GM06990 (cell line): Measurements from ENCODE around the gene TELO2.
A peak's percentile ranks its signal among the peaks of the same experiment; 100 is the strongest.
"Not testable (repeated sequence)": the region's sequence is repeated elsewhere in the genome, so short reads cannot be mapped to it uniquely, and the experiment has no call there.

Source experiments
- DNase-seq: peaks from one replicate; pipeline ENCODE4 v3.0.0-alpha.2; 2011; ENCODE audit not compliant: insufficient read length; ENCODE audit errors: extremely low read depth
- H3K27me3 ChIP-seq: replicated peaks from 2 replicates; pipeline ENCODE4 v1.6.0; 2011; ENCODE audit warnings: low read length; ENCODE audit not compliant: control insufficient read depth, insufficient read depth
- H3K36me3 ChIP-seq: 2 replicates; pipeline ENCODE4 v1.5.1; 2011; ENCODE audit warnings: low read length; ENCODE audit not compliant: control insufficient read depth, insufficient read depth
- H3K4me3 ChIP-seq: replicated peaks from 2 replicates; pipeline ENCODE4 v1.5.1; 2011; ENCODE audit warnings: low read depth, mild to moderate bottlenecking, control low read depth, low read length
- TF ChIP-seq, protein P1 (sequence below): IDR thresholded peaks from 2 replicates; pipeline ENCODE4 v1.5.1; 2011; ENCODE audit warnings: low read length, control low read depth, mild to moderate bottlenecking, inconsistent platforms; ENCODE audit not compliant: insufficient read depth, poor library complexity, severe bottlenecking

TELO2 gene

DNA sequence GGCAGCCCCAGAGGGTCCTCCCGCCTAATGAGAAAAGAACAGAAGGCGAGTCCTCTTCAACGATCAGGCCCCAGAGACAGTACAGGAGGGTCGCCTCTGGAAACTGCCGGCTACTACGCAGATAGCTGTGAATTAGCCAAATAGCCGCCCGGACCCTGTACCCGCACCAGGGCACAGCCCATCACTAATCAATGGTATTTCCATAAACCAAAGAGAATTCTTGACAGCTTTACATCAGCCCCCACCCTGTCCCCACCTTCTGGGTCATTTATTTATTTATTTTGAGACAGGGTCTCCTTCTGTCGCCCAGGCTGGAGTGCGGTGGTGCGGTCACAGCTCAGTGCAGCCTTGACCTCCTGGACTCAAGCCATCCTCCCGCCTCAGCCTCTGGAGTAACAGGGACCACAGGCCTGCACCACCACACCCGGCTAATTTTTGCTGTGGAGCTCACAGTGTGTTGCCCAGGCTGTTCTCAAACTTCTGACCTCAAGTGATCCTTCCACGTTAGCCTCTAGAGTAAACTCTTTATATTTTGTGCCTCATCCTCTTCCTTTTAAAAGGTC is 17.5 kb upstream of the TELO2 start:
- Histone ChIP-seq H3K36me3 (no peaks in the 10 kb centered on the region), H3K27me3 (no peaks in the 10 kb centered on the region), H3K4me3 (peak overlapping the region; percentile 83)
- no peak for DNase-seq
- TF ChIP-seq, protein P1, sequence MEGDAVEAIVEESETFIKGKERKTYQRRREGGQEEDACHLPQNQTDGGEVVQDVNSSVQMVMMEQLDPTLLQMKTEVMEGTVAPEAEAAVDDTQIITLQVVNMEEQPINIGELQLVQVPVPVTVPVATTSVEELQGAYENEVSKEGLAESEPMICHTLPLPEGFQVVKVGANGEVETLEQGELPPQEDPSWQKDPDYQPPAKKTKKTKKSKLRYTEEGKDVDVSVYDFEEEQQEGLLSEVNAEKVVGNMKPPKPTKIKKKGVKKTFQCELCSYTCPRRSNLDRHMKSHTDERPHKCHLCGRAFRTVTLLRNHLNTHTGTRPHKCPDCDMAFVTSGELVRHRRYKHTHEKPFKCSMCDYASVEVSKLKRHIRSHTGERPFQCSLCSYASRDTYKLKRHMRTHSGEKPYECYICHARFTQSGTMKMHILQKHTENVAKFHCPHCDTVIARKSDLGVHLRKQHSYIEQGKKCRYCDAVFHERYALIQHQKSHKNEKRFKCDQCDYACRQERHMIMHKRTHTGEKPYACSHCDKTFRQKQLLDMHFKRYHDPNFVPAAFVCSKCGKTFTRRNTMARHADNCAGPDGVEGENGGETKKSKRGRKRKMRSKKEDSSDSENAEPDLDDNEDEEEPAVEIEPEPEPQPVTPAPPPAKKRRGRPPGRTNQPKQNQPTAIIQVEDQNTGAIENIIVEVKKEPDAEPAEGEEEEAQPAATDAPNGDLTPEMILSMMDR, result no peak

DNA sequence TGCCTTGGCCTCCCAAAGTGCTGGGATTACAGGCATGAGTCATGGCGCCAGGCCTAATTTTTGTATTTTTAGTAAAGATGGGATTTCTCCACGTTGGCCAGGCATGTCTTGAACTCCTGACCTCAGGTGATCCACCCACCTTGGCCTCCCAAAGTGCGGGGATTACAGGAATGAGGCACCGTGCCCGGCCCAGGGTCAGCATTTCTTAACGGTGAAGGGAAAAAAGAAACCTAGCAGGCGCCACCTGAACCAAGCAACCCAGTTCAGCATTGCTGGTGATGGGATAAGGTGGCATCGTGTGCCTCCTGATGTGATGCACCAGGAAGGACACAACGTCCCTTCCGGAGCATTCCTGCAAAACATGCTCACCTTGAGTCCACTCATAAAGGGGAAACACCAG is 16.1 kb upstream of the TELO2 start:
- H3K4me3 ChIP-seq, result no peak overlapping the region

DNA sequence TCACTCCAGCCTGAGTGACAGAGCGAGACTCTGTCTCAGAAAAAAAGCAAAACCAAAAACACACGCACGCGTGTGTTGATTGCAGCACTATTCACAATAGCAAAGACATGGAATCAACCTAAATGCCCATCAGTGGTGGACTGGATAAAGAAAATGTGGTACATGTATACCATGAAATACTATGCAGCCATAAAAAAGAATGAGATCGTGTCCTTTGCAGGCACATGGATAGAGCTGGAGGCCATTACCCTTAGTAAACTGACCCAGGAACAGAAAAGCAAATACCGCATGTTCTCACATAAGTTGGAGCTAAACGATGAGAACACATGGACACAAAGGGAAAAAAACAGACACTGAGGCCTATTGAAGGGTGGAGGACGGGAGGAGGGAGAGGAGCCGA is 14.2 kb upstream of the TELO2 start:
- not testable (repeated sequence) for H3K4me3 ChIP-seq, H3K27me3 ChIP-seq, DNase-seq, H3K36me3 ChIP-seq

More for the DNA sequence above, 16.1 kb upstream of the TELO2 start:
- TF ChIP-seq, protein P1, result no peak
- DNase-seq, result no peak
- H3K36me3 ChIP-seq, result no peaks in the 10 kb centered on the region
- H3K27me3 ChIP-seq, result no peaks in the 10 kb centered on the region

DNA sequence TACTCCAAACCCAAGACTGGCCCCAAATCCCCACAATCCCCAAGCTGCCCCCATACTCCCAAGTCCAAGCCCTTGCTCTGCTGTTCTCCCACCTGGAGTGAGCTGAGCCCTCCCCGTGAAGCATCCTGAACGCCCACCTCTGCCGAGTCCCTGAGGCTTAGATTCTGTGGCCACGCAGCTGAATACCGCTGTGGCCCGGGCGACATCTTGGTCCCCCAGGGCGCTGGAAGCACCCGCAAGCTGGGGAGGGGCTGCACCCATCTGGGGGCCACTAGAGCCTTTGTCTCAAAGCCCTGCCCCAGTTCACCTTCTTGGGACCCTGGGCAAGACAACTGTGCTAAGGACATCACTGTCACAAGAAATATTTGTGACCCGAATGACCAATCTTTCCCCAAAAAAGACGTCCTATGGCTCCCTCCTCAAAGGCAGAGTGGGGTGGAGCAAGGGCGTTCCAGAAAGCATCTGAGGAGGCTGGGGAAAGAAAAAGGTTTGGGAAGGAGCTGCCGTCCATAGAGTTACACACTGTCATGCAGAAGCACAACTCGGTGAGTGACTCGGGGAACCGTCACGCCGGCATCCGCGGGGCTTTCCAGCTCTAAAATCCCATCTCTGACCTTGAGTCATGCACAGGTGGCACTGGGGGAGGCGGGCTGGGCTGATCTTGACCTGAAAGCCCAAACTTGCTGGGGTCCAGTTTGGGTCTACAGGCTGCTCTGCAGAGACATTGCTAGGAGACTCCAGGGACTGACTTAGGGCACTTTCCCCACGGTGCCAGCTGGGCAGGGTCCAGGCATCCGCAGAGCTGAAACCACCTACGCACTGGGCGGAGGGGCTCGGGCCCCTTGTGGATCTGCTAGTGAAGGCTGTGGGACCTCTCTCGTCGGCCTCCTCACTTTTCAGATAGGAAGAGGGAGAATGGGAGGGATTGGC is 11.0 kb upstream of the TELO2 start:
- H3K27me3 ChIP-seq, result no peaks in the 10 kb centered on the region
- no peaks in the 10 kb centered on the region for H3K36me3 ChIP-seq
- DNase-seq, result peak; percentile 9
- TF ChIP-seq, protein P1, result no peak
- no peak overlapping the region for H3K4me3 ChIP-seq

DNA sequence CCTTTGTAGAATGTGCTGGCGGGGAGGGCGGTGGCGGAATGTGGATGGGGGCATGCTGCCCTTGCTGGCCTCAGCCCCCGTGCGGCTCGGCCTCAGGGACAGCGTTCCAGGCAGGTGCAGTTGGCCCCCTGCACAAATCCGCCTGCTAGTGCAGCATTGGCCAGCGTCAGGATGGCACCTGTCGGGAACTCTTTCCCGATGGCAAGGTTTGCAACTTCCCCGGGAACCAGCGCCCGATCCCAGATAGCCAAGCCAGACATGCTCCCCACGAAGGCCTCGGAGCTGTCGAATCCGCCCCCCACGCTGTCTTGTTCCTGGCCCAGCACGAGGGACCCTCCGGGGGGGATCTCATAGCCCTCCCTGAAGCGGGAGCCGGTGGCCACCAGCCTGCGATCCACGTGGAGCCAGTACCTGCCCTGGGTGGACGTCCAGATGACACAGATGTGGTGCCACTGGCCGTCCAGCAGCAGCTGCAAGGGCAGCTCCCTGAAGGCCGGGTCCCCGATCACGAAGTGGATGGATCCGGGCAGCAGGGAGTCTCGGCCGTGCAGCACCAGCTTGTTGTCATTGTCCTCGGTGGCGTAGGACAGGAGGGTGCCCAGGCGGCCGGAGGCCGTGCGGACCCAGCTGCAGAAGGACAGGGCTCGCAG is 7.2 kb upstream of the TELO2 start:
- DNase-seq, result peak; percentile 9
- no peaks in the 10 kb centered on the region for H3K36me3 ChIP-seq
- TF ChIP-seq, protein P1, result no peak
- H3K27me3 ChIP-seq, result no peaks in the 10 kb centered on the region
- H3K4me3 ChIP-seq, result no peak overlapping the region

DNA sequence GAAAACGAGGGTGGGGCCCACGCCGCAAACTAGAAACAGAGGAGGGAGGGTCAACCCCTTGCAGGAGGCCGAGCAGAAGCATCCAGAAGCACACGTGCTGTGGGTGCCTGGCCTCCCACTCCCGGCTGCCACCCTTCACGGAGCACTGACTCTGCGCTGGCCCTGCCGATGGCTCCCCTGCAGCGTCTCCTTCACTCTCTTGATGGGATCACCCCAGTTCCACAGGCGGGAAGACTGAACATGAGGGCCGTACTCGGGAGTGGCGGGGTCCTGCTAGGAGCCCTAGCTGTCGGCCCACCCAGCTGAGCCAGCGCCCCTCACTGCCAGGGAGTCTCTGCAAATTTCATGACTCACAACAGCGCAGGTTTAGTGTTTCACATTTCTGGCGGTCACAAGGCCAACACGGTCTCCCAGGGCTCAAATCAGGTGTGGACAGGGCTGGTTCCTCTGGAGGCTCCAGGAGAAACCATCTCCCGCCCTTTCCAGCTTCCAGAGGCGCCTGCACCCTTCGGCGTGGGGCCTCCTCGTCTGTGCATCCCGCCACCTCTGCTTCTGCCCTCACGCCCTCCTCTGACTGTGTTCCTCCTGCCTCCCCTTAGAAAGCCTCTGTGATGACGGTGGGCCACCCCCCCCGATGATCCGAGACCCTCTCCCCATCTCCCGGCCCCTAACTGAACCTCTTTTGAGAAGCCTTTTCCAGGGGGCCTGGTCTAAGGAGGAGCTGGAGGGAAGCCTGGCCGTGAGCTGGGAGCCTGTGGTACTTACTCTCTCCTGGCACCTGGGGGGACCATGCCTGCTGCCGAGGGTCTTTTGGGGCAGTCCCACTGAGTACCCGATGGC is 6.4 kb upstream of the TELO2 start:
- TF ChIP-seq, protein P1, result no peak
- Histone ChIP-seq H3K27me3 (no peaks in the 10 kb centered on the region), H3K36me3 (no peaks in the 10 kb centered on the region), H3K4me3 (no peak overlapping the region)
- peak; percentile 2 for DNase-seq
